HG02852 (cell line): ENCODE measurements around the gene TXNDC17.
"Not testable (repeated sequence)": the region's sequence is repeated elsewhere in the genome, so short reads cannot be mapped to it uniquely, and the experiment has no call there.

ENCODE experiments used
- ATAC-seq: cut with Tn5 transposase; IDR thresholded peaks from one replicate; pipeline ENCODE4 v1.9.1; 2021; ENCODE audit warnings: mild to moderate bottlenecking, moderate library complexity; ENCODE audit not compliant: unreplicated experiment

The TXNDC17 gene

DNA sequence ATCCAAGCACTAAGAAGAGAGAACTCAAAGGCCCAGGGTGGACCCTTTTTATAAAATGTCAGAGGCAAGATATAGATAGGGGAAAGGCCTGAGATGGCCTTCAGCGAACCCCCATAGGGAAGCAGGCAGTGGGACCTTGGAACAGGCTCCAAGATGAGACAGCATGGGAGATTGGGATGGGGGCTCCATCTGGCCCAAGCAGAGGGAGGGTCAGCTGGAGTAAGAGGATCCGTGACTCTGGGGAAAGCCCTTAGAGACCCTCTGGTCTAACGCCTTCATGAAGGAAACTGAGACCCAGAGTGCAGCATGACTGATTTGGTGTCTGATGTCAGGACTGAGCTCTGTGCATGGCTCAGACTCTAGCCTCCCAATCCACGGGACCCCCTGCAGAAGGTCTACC is 41.5 kb downstream of the TXNDC17 start:
- no peak for ATAC-seq

DNA sequence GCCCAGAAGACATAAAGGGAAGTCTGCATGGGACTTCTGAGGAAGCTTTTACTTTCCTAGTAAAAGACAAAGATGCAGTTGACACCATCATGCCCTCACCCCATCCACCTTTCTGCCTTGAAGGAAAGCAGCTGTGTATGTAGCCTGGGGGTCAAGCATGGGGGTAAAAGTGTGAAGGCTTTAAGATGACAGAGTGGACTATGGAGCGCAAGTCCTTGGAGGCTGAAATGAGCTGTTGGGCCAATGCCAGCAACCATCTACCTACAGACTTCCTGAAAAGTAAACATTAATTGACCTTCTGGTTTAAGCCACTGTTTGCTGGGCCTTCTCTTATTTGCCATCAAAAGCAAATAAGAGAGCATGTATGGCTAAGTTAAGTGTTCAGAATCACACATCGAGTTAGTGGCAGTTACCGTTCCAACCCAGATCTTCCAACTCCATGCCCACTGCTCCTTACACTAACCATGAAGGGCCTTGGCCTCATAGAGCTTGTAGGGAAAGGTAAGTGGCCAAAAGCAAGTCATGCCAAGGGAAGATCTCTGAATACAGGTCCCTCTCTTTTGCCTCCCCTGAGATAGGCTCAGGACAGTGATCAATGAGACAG is 42.3 kb downstream of the TXNDC17 start:
- no peak for ATAC-seq

DNA sequence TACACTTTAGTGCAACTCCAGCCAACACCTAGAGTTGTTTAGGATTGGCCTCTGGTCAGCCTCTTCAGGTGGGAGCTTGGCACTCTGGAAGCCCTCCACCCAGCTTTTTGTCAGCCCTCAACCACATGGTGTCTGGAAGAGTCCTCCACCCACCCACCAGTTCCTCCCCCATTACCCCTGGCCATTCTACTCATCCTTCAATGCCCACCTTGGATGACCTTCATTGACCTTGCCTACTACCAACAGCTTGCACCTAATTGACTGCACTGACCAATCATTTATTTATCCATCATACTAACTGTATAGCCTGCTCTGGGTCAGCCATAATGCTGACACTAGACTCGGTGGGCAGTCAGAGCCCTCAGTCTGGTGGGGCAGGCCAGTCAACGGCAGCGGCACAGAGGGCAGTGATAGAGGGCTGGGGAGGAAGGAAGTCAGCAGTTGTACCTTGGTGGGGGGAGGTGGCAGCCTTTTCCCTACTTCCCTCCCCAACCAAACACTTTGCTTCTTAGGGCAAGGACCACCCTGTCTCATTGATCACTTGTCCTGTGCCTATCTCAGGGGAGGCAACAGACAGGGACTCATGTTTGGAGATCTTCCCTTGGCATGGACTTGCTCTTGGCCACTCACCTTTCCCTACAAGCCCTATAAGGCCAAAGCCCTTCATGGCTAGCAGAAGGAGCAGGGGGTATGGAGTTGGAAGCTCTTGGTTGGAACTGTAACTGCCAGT is 43.0 kb downstream of the TXNDC17 start:
- ATAC-seq, result no peak

DNA sequence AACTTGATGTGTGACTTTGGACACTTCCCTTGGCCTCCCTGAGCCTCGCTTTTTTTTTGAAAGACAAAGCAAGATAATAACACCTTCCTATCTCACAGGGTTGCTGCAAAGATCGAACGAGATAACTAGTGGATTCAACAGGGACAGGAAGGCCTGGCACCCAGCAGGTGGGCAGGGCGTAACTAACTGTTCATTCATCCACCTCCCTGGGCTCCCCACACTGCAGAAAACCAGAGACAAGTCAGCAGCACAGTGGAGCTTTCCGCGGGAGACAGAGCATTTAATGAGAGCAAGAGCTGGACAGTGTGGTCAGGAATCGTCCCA is 43.6 kb downstream of the TXNDC17 start:
- ATAC-seq, result no peak

DNA sequence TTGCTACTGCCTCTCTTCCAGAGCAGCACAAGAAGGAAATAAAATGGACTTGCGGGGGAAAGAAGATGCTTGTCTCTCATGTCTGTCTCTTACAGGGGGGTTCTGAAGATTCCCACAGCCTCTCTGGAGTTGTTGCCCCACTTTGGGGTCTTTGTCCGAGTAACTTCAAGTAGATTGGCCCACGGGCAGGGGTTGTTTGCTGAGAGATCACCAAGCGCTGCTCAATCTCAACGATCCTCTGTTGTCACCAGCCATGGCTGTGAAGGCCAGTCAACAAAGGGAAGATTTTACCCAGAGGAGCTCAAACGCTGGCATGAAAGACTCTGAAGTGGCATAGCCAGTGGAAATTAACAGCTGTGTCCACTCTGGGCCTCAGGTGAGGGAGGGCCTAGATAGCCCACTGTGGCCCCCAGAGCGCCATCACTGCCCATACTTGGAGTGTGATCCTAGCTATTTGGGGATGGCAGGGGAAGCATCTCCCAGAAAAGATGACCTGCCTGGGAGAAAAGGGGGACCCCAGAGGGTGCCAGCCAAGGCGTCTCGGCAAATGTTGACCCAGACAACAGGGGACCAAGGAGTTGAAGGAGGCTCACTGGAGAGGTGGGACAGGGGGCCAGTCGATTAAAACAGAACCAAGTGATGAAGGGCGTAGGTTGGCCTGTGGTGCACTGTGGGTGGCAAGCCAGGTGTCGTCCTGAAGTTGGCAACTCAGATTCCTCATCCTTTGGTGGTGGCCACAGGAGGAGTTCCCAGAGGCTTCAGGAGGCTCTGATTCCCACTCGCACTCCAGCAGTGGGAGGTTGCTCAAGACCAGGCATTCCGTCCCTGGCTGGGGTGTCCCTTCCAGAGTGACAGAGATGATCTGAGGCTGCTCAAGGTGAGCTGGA is 44.3 kb downstream of the TXNDC17 start:
- ATAC-seq, result no peak

DNA sequence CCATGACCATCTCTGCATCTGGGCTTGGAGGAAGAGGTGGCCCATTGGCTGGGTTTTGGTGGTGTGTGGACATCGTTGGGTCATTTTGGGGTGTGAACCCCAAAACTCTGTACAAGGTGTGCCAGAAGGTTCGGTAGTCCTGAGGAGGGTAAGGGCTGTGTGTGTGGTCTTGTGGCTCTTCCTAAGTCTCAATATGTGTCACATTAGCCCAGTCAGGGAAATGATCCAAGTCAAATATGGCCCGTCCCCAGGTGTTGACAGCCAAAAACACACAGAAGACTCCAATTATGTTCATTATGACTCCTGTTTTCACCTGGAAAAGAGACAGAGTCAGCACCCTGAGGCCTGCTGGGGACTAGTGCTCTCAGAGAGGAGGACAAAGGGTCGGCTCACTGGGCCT is 45.2 kb downstream of the TXNDC17 start:
- ATAC-seq, result no peak

DNA sequence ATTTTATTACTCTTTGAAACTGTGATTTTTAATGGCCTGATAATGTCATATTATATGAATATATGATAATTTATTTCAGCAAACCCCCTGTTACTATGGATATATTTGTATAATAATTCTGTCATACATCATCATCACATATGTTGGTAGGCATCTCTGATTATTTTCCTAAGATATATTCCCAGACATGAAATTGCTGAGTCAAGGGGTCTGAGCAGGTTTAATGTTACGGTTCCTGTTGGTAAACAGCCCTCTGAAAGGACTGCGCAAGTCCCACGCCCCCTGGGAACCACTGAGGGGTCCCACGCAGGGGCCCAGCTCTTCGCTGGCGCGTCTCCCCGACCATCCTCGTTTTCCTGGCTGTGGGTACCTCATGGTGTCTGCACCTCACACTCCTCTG is 48.1 kb downstream of the TXNDC17 start:
- no peak for ATAC-seq

DNA sequence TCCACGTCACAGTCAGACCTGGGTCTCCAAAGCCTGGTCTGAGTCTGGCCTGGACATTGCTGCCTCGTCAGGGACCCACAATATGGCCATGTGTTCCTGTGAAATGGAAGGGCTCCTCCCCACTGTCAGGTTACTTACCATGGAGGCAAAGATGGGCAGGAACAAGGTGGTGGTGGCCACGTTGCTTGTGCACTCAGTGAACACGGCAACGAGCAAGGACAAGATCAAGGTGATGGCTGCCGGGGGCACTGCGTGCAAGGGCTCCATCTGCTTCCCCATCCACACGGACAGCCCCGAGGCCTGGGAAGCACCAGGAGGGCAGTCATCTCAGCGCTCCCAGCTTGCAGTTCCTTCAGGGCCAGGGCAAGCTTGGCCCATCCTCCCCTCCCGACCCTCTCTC is 49.8 kb downstream of the TXNDC17 start:
- ATAC-seq, result no peak

DNA sequence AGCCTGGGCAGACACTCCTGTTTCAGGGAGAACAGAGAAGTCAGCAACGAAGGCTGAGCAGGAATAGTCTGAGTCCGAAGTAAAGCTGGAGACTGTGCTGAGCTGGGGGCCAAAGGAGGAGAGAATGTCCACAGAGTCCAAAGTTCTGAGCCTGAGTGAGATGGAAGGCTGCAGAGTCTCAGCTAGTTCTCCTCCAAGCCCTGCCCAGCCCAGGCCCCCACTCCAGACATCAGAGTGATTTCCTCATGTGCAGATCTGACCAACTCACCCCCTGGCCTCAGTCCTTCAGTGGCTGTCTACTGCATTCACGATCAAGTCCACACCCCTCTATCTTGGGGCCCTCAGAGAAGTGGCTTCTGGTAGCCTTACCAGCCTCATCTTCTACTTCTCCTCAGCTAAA is 50.7 kb downstream of the TXNDC17 start:
- no peak for ATAC-seq

DNA sequence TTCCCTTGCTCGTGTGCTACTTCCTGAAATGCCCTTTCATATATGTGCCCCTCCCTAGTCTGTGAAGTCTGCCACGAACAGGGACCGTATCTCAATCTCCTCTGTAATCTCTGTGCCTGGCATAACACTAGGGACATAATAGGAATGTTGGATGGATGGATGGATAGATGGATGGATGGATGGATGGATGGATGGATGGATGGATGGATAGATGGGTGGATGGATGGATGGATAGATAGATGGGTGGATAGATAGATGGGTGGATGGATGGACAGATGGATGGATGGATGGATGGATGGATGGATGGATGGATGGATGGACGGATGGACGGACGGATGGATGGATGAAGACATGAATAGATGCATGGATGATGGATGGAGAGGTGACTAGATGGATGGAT is 51.1 kb downstream of the TXNDC17 start:
- not testable (repeated sequence) for ATAC-seq
